Tibial nerve (tissue), 4 donors: ENCODE measurements around the gene RAPGEF2.

ENCODE experiments used
- CTCF ChIP-seq, 5 experiments: fragments of 200-600 bp in 3 of 5; fragments of 450-650 bp in 2 of 5; sonication (generic) in 3 of 5; IDR thresholded peaks; one replicate each; pipeline ENCODE4 v1.5.1; 2016 to 2019; ENCODE audit warnings: antibody characterized with exemption in 5 of 5, mild to moderate bottlenecking in 3 of 5, moderate library complexity in 2 of 5
- EP300 ChIP-seq, 2 donors: sonication (generic); formaldehyde crosslinking; IDR thresholded peaks; one replicate each; pipeline ENCODE4 v1.6.1; 2017; ENCODE audit warnings: antibody characterized with exemption in 2 of 2, mild to moderate bottlenecking in 1 of 2
- POLR2A ChIP-seq, 2 donors: fragments of 450-650 bp; IDR thresholded peaks; one replicate each; pipeline ENCODE4 v1.6.1; 2017; ENCODE audit warnings: antibody characterized with exemption in 2 of 2, mild to moderate bottlenecking in 2 of 2, moderate library complexity in 2 of 2

GRCh38 chr4:159145318-159145991, 42.6 kb downstream of the RAPGEF2 start:
- TF ChIP-seq CTCF (IDR thresholded peaks at IDR 0.05) (no peak), POLR2A (IDR thresholded peaks at IDR 0.05) (no peak), EP300 (IDR thresholded peaks at IDR 0.05) (no peak)
